Prostate gland (tissue), 2 donors: ENCODE measurements around the gene KRT77.

ENCODE experiments used
- CTCF ChIP-seq, 4 experiments: fragments of 200-600 bp in 2 of 4; fragments of 450-650 bp in 2 of 4; sonication (generic) in 2 of 4; IDR thresholded peaks; 1 replicate in 3 of 4; 2 replicates in 1 of 4; pipeline ENCODE4 v1.5.1; 2016 to 2019; ENCODE audit warnings: antibody characterized with exemption in 4 of 4, mild to moderate bottlenecking in 2 of 4, moderate library complexity in 2 of 4
- POLR2A ChIP-seq: fragments of 450-650 bp; IDR thresholded peaks from one replicate; pipeline ENCODE4 v1.6.1; 2016; ENCODE audit warnings: antibody characterized with exemption, mild to moderate bottlenecking

GRCh38 chr12:52730793-52731192, 27.5 kb upstream of the KRT77 start:
- TF ChIP-seq CTCF (IDR thresholded peaks at IDR 0.05), result no peak
- no peak for TF ChIP-seq POLR2A
